ENCODE measurements around the gene IMPACT. TPM values are rescaled to one million over a fixed set of nuclear protein-coding genes. Genes with fewer than 3 reads are reported as not detected.
A peak's percentile ranks its signal among the peaks of the same experiment; 100 is the strongest.

IMPACT gene
- polyA plus RNA-seq, 1 experiment = 10.0 TPM

DNA sequence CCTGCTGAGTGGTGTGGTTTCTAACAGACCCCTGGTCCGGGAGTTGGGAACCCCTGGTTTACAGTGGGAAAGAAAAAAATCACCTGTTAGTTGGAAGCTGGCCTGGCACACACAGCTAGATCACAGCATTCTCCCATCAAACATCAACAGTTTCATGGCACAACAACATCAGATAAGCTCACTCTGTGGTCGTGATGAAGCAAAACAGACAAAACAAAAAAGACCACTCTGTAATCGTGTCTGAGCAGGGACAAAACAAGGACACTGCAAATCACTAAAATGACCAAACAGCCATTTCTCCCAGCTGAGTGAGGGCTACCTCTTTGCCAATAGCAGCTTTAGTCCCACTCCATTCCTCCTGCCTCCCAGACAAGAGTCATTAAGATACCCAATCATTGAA, 9.0 kb upstream of the IMPACT start:
- TF ChIP-seq CTCF (IDR thresholded peaks at IDR 0.05; ENCODE audit: insufficient read depth, low read depth, low read length) = no peak
- ChIA-PET POLR2A (no interaction called here), CTCF (interaction anchor here (6.6 kb wide), 1 partner anchor 57 kb away, joined by 81 read pairs; no protein-coding TSS in a partner anchor)
- no peaks in the 10 kb centered on the region for H3K36me3 ChIP-seq (ENCODE audit: control insufficient read depth, insufficient read depth, low read length)
- no peak for DNase-seq (ENCODE audit: low read depth)
- no peak overlapping the region for H3K4me3 ChIP-seq (ENCODE audit: low read depth, low read length)
- peaks cover 12% of the 10 kb centered on the region for H3K27me3 ChIP-seq (ENCODE audit: control insufficient read depth, insufficient read depth, low read length)

DNA sequence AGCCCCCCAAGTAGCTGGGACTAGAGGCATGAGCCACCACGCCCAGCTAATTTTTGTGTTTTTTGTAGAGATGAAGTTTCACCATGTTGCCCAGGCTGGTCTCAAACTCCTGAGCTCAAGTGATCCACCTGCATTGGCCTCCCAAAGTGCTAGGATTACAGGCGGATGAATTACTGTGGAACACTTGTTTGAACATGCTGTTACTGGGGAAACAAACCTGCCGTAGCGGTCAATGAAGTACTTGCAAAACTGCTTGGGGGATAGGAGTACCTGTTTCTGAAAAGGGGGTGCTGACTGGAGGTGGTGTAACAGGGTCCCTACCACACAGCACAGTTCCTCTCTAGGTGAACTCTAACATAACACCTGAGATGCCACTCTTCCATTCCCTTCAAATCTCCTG, 5.9 kb upstream of the IMPACT start:
- no peak overlapping the region for H3K4me3 ChIP-seq (ENCODE audit: low read depth, low read length)
- H3K27me3 ChIP-seq (ENCODE audit: control insufficient read depth, insufficient read depth, low read length) = peaks cover 10% of the 10 kb centered on the region
- ChIA-PET POLR2A (no interaction called here), CTCF (no interaction called here)
- no peak for DNase-seq (ENCODE audit: low read depth)
- no peak for TF ChIP-seq CTCF (IDR thresholded peaks at IDR 0.05; ENCODE audit: insufficient read depth, low read depth, low read length)
- no peaks in the 10 kb centered on the region for H3K36me3 ChIP-seq (ENCODE audit: control insufficient read depth, insufficient read depth, low read length)

- ChIA-PET POLR2A (no interaction called here), CTCF (interaction anchor here (1.5 kb wide), 1 partner anchor 9 kb away, joined by 6 read pairs; no protein-coding TSS in a partner anchor)
- H3K4me3 ChIP-seq (ENCODE audit: low read depth, low read length) = no peak overlapping the region
- TF ChIP-seq CTCF (IDR thresholded peaks at IDR 0.05; ENCODE audit: insufficient read depth, low read depth, low read length) = no peak
- H3K27me3 ChIP-seq (ENCODE audit: control insufficient read depth, insufficient read depth, low read length) = peaks cover 6% of the 10 kb centered on the region
- DNase-seq (ENCODE audit: low read depth) = no peak
- H3K36me3 ChIP-seq (ENCODE audit: control insufficient read depth, insufficient read depth, low read length) = no peaks in the 10 kb centered on the region
Measured at GRCh38 chr18:24421831-24422230, 4.6 kb upstream of the IMPACT start.

- no peak for TF ChIP-seq CTCF (IDR thresholded peaks at IDR 0.05; ENCODE audit: insufficient read depth, low read depth, low read length)
- no peaks in the 10 kb centered on the region; the same call in none of the 2 replicates for H3K27me3 ChIP-seq (ENCODE audit: control insufficient read depth, insufficient read depth, low read length)
- H3K36me3 ChIP-seq (ENCODE audit: control insufficient read depth, insufficient read depth, low read length) = no peaks in the 10 kb centered on the region; the same call in 1 of the 2 replicates
- CTCF ChIA-PET = no interaction called here
- H3K4me3 ChIP-seq (ENCODE audit: low read depth, low read length) = peak overlapping the region; percentile 82
- DNase-seq (ENCODE audit: low read depth) = no peak
- POLR2A ChIA-PET = no interaction called here
Measured at GRCh38 chr18:24426073-24426397, 435 bp upstream of the IMPACT start.

DNA sequence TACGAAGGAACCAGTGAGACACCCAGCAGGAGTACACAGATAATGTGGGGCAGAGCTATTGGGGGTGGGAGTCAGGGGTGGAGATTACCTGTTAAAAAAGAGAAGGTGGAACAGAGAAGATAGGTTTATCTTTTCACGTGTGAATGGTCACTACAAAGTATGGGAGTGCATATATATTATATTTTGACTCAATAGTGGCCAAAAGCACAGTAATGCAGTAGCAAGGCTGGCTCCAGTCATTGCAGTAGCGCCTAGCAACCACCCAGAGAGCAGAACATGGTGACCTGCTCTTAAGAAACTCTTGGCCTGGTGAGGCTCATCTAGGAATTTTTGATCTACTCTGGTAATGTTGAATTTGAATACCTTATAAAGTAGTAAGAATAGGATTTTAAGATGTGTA, 1.0 kb downstream of the IMPACT start:
- Histone ChIP-seq H3K27me3 (ENCODE audit: control insufficient read depth, insufficient read depth, low read length) (no peaks in the 10 kb centered on the region; the same call in none of the 2 replicates), H3K36me3 (ENCODE audit: control insufficient read depth, insufficient read depth, low read length) (peaks cover 4% of the 10 kb centered on the region; the same call in 1 of the 2 replicates), H3K4me3 (ENCODE audit: low read depth, low read length) (peak overlapping the region; percentile 82)
- POLR2A ChIA-PET = interaction anchor here (0.6 kb wide), 1 partner anchor 498 kb away, joined by 5 read pairs; no protein-coding TSS in a partner anchor
- CTCF ChIA-PET = no interaction called here
- TF ChIP-seq CTCF (IDR thresholded peaks at IDR 0.05; ENCODE audit: insufficient read depth, low read depth, low read length) = no peak
- DNase-seq (ENCODE audit: low read depth) = no peak

Data from BJ (cell line).